ENCODE results near the gene PROZ. TPM values are rescaled to one million over a fixed set of nuclear protein-coding genes. Genes with fewer than 3 reads are reported as not detected.

Gene PROZ
- total and polyA plus RNA-seq, 2 experiments from 2014 or later = not detected

- Histone ChIP-seq H3F3A (ENCODE audit: insufficient read depth) (peaks cover 25% of the 10 kb centered on the region), H3K4me2 (ENCODE audit: unreplicated experiment) (peak overlapping the region; percentile 10), H3K36me3 (ENCODE audit: low read depth) (no peaks in the 10 kb centered on the region), H3K9me3 (ENCODE audit: low read depth) (no peaks in the 10 kb centered on the region), H2AFZ (no peak overlapping the region), H3K9ac (peak overlapping the region; percentile 20; the same call in 1 of the 2 replicates), H3K4me3 (no peak overlapping the region), H3K4me1 (ENCODE audit: insufficient read depth) (peaks cover 32% of the 10 kb centered on the region), H3K27ac (peak overlapping the region; percentile 48), H4K20me1 (ENCODE audit: insufficient read depth) (peaks cover 3% of the 10 kb centered on the region; the same call in 1 of the 2 replicates), H3K27me3 (replicated peaks; ENCODE audit: insufficient read depth) (no peaks in the 10 kb centered on the region), H3K9me2 (ENCODE audit: insufficient read depth) (no peaks in the 10 kb centered on the region), H3K79me2 (ENCODE audit: insufficient read depth) (peaks cover 83% of the 10 kb centered on the region)
- TF ChIP-seq EZH2 (IDR thresholded peaks at IDR 0.05; ENCODE audit: insufficient read depth, poor library complexity, severe bottlenecking) = no peak
- TF ChIP-seq EZH2phosphoT487 (IDR thresholded peaks at IDR 0.05; ENCODE audit: insufficient read depth, low read depth) = no peak
- in situ Hi-C loops (cut with MboI) = no loop called here
- 65 to 77% methylated on average over 5 of the region's 5 CpGs for WGBS, 2 experiments (ENCODE audit: low coverage in 1 of 2, low lambda C conversion rate in 2 of 2, missing lambda C conversion rate in 2 of 2)
- peak; percentile 66 for DNase-seq
These were observed 47.0 kb downstream of the PROZ start for GRCh38 chr13:113205428-113205931.

GRCh38 chr13:113207460-113207859 lies 49.0 kb downstream of the PROZ start:
- Histone ChIP-seq H2AFZ (peak overlapping the region; percentile 65), H3K9me3 (ENCODE audit: low read depth) (no peaks in the 10 kb centered on the region), H3K79me2 (ENCODE audit: insufficient read depth) (peaks cover 83% of the 10 kb centered on the region), H3K4me1 (ENCODE audit: insufficient read depth) (peaks cover 41% of the 10 kb centered on the region), H3K9me2 (ENCODE audit: insufficient read depth) (no peaks in the 10 kb centered on the region), H3K9ac (peak overlapping the region; percentile 98), H3K4me3 (peak overlapping the region; percentile 92), H3K27me3 (replicated peaks; ENCODE audit: insufficient read depth) (no peaks in the 10 kb centered on the region), H3K4me2 (ENCODE audit: unreplicated experiment) (peak overlapping the region; percentile 87), H4K20me1 (ENCODE audit: insufficient read depth) (peaks cover 14% of the 10 kb centered on the region), H3K36me3 (ENCODE audit: low read depth) (peaks cover 9% of the 10 kb centered on the region; the same call in 1 of the 2 replicates), H3F3A (ENCODE audit: insufficient read depth) (peaks cover 33% of the 10 kb centered on the region), H3K27ac (peak overlapping the region; percentile 97)
- TF ChIP-seq EZH2 (IDR thresholded peaks at IDR 0.05; ENCODE audit: insufficient read depth, poor library complexity, severe bottlenecking) (no peak), EZH2phosphoT487 (IDR thresholded peaks at IDR 0.05; ENCODE audit: insufficient read depth, low read depth) (no peak)
- 12 to 18% methylated on average over 3 of the region's 3 CpGs for WGBS, 2 experiments (ENCODE audit: low coverage in 1 of 2, low lambda C conversion rate in 2 of 2, missing lambda C conversion rate in 2 of 2)
- DNase-seq = no peak
- in situ Hi-C loops (cut with MboI) = no loop called here

GRCh38 chr13:113207890-113208420 lies 49.5 kb downstream of the PROZ start:
- TF ChIP-seq EZH2phosphoT487 (IDR thresholded peaks at IDR 0.05; ENCODE audit: insufficient read depth, low read depth) (no peak), EZH2 (IDR thresholded peaks at IDR 0.05; ENCODE audit: insufficient read depth, poor library complexity, severe bottlenecking) (no peak)
- H3K27ac ChIP-seq = peak overlapping the region; percentile 97
- peak; percentile 83 for DNase-seq
- H3F3A ChIP-seq (ENCODE audit: insufficient read depth) = peaks cover 33% of the 10 kb centered on the region
- H3K27me3 ChIP-seq (replicated peaks; ENCODE audit: insufficient read depth) = no peaks in the 10 kb centered on the region
- peak overlapping the region; percentile 87 for H3K4me2 ChIP-seq (ENCODE audit: unreplicated experiment)
- no peaks in the 10 kb centered on the region for H3K9me3 ChIP-seq (ENCODE audit: low read depth)
- 0 to 2% methylated on average over 37 to 44 of the region's 44 CpGs for WGBS, 2 experiments (ENCODE audit: low coverage in 1 of 2, low lambda C conversion rate in 2 of 2, missing lambda C conversion rate in 2 of 2)
- peaks cover 14% of the 10 kb centered on the region for H4K20me1 ChIP-seq (ENCODE audit: insufficient read depth)
- peak overlapping the region; percentile 65 for H2AFZ ChIP-seq
- in situ Hi-C loops (cut with MboI) = no loop called here
- H3K4me1 ChIP-seq (ENCODE audit: insufficient read depth) = peaks cover 41% of the 10 kb centered on the region
- H3K4me3 ChIP-seq = peak overlapping the region; percentile 92
- peaks cover 83% of the 10 kb centered on the region for H3K79me2 ChIP-seq (ENCODE audit: insufficient read depth)
- peak overlapping the region; percentile 98 for H3K9ac ChIP-seq
- H3K36me3 ChIP-seq (ENCODE audit: low read depth) = peaks cover 9% of the 10 kb centered on the region; the same call in 1 of the 2 replicates
- H3K9me2 ChIP-seq (ENCODE audit: insufficient read depth) = no peaks in the 10 kb centered on the region

- no peak for TF ChIP-seq EZH2phosphoT487 (IDR thresholded peaks at IDR 0.05; ENCODE audit: insufficient read depth, low read depth)
- no peak for TF ChIP-seq EZH2 (IDR thresholded peaks at IDR 0.05; ENCODE audit: insufficient read depth, poor library complexity, severe bottlenecking)
- peak; percentile 96 for DNase-seq
- H3K4me2 ChIP-seq (ENCODE audit: unreplicated experiment) = peak within 1 kb of the TSS; percentile 87
- no peaks in the 10 kb centered on the region for H3K27me3 ChIP-seq (replicated peaks; ENCODE audit: insufficient read depth)
- H3K27ac ChIP-seq = peak within 1 kb of the TSS; percentile 97
- in situ Hi-C loops (cut with MboI) = no loop called here
- peaks cover 83% of the 10 kb centered on the region for H3K79me2 ChIP-seq (ENCODE audit: insufficient read depth)
- H4K20me1 ChIP-seq (ENCODE audit: insufficient read depth) = peaks cover 14% of the 10 kb centered on the region
- no peaks in the 10 kb centered on the region for H3K9me3 ChIP-seq (ENCODE audit: low read depth)
- no peaks in the 10 kb centered on the region for H3K9me2 ChIP-seq (ENCODE audit: insufficient read depth)
- peaks cover 41% of the 10 kb centered on the region for H3K4me1 ChIP-seq (ENCODE audit: insufficient read depth)
- H2AFZ ChIP-seq = peak within 1 kb of the TSS; percentile 65
- peaks cover 9% of the 10 kb centered on the region; the same call in 1 of the 2 replicates for H3K36me3 ChIP-seq (ENCODE audit: low read depth)
- peak within 1 kb of the TSS; percentile 95 for H3K4me3 ChIP-seq
- peaks cover 33% of the 10 kb centered on the region for H3F3A ChIP-seq (ENCODE audit: insufficient read depth)
- H3K9ac ChIP-seq = peak within 1 kb of the TSS; percentile 98
- WGBS, 2 experiments (ENCODE audit: low coverage in 1 of 2, low lambda C conversion rate in 2 of 2, missing lambda C conversion rate in 2 of 2) = 2% methylated on average over 50 to 53 of the region's 103 CpGs
These were observed 50.2 kb downstream of the PROZ start, which contains the start of gene PCID2 for GRCh38 chr13:113208421-113209335. Gene PCID2 (minus strand): TSS chr13:113208669. CDS start chr13:113208634, 35 bp downstream.
